Measurements from ENCODE around the gene ANKS1A.

ANKS1A gene

GRCh38 chr6:35089935-35090505 lies 201.0 kb downstream of the ANKS1A start:
- Mint-ChIP-seq H3K27ac (no peak overlapping the region), H3K4me1 (peaks cover 46% of the 10 kb centered on the region), H3K27me3 (ENCODE audit: low read depth, poor library complexity) (no peaks in the 10 kb centered on the region), H3K9me3 (no peaks in the 10 kb centered on the region), H3K36me3 (ENCODE audit: low read depth) (peaks cover 15% of the 10 kb centered on the region), H3K4me3 (no peak overlapping the region)
- TF ChIP-seq, protein P1, sequence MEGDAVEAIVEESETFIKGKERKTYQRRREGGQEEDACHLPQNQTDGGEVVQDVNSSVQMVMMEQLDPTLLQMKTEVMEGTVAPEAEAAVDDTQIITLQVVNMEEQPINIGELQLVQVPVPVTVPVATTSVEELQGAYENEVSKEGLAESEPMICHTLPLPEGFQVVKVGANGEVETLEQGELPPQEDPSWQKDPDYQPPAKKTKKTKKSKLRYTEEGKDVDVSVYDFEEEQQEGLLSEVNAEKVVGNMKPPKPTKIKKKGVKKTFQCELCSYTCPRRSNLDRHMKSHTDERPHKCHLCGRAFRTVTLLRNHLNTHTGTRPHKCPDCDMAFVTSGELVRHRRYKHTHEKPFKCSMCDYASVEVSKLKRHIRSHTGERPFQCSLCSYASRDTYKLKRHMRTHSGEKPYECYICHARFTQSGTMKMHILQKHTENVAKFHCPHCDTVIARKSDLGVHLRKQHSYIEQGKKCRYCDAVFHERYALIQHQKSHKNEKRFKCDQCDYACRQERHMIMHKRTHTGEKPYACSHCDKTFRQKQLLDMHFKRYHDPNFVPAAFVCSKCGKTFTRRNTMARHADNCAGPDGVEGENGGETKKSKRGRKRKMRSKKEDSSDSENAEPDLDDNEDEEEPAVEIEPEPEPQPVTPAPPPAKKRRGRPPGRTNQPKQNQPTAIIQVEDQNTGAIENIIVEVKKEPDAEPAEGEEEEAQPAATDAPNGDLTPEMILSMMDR (IDR thresholded peaks at IDR 0.05): no peak
- no peak for DNase-seq

DNA sequence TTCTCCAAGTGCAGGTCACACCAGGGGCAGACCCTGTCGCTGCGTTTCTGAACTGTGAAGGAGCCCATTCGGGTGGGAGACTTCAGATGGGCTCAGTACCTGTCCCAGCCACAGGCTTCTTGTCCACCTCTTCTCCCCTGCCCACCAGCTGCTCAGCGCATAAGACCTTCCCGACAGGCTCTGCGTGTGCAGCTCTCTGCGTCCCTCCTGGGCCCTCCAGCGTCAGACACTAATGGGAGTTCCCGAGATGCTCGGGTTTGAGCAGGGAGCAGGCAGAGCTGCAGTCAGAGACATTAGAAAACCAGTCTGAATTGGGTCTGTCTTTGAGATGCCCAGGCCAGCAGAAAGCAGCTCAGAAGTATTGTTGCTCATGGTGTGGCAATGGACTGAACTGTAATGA lies 201.7 kb downstream of the ANKS1A start:
- Mint-ChIP-seq H3K9me3 (no peaks in the 10 kb centered on the region), H3K36me3 (ENCODE audit: low read depth) (peaks cover 15% of the 10 kb centered on the region), H3K4me1 (peaks cover 46% of the 10 kb centered on the region), H3K4me3 (no peak overlapping the region), H3K27ac (no peak overlapping the region), H3K27me3 (ENCODE audit: low read depth, poor library complexity) (no peaks in the 10 kb centered on the region)
- DNase-seq: no peak
- TF ChIP-seq, protein P1 (IDR thresholded peaks at IDR 0.05): no peak

DNA sequence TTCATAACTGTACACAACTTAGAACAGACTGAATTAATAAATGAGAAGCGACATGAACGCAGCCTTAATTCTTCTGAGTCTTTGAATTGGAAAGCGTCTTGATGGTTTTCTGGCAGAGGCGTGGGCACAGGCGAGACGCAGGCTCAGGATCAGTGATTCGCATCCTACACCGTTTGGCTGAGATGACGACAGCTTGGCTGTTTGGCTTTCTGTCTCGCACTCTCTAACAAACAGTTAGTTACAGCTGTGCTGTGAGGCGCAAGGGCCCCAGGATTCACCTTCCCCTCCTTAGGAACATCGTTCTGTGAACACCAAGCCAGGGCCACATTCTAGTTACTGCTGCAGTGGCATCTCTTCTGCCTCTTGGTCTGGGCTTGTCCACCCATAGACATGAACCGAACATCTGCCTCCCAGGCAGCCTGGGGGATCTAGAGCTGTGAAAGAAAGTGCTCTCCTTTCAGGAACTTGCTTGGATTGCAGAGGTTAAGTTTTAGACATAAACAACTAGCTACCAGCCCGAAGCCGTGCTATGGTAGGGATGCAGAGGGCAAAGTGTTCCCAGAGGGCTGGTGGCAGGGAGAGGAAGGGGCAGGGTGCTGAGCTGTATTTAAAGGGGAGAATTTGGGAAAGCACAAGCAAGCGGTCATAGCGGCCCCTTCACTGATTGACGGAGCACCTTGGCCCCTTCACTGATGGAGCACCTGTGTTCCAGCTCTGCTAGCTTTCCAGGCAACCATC lies 202.5 kb downstream of the ANKS1A start:
- Mint-ChIP-seq H3K4me3 (no peak overlapping the region), H3K9me3 (no peaks in the 10 kb centered on the region), H3K27ac (peak overlapping the region; percentile 34), H3K27me3 (ENCODE audit: low read depth, poor library complexity) (no peaks in the 10 kb centered on the region), H3K36me3 (ENCODE audit: low read depth) (peaks cover 9% of the 10 kb centered on the region), H3K4me1 (peaks cover 54% of the 10 kb centered on the region)
- no peak for DNase-seq
- TF ChIP-seq, protein P1 (IDR thresholded peaks at IDR 0.05): no peak

- peaks cover 54% of the 10 kb centered on the region for H3K4me1 Mint-ChIP-seq
These were observed 203.5 kb downstream of the ANKS1A start for GRCh38 chr6:35092362-35093117.

DNA sequence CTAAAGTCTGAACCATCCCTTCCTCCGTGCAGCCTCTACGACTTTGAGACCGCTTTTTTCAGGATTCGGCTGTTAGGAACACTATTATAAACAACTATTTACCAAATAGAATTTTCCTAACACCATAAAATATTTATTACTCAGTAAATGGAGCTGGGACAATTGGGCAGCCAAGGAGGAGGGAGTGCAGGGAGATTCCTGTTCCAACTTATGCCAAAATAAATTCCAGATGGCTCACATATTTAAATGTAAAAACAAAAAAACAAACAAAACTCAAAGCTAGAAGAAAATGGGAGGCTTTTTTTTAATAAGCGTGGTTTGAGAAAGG lies 204.0 kb downstream of the ANKS1A start:
- DNase-seq: no peak
- Mint-ChIP-seq H3K4me3 (no peak overlapping the region), H3K36me3 (ENCODE audit: low read depth) (peaks cover 1% of the 10 kb centered on the region), H3K4me1 (peaks cover 54% of the 10 kb centered on the region), H3K27ac (no peak overlapping the region), H3K27me3 (ENCODE audit: low read depth, poor library complexity) (no peaks in the 10 kb centered on the region), H3K9me3 (no peaks in the 10 kb centered on the region)
- TF ChIP-seq, protein P1 (IDR thresholded peaks at IDR 0.05): no peak

More at GRCh38 chr6:35092362-35093117, 203.5 kb downstream of the ANKS1A start:
- Mint-ChIP-seq H3K4me3 (no peak overlapping the region), H3K36me3 (ENCODE audit: low read depth) (peaks cover 6% of the 10 kb centered on the region), H3K27me3 (ENCODE audit: low read depth, poor library complexity) (no peaks in the 10 kb centered on the region), H3K9me3 (no peaks in the 10 kb centered on the region), H3K27ac (peak overlapping the region; percentile 60)
- no peak for DNase-seq
- TF ChIP-seq, protein P1 (IDR thresholded peaks at IDR 0.05): no peak
